ENCODE measurements around the gene RARA.
A peak's percentile ranks its signal among the peaks of the same experiment; 100 is the strongest.

RARA gene

DNA sequence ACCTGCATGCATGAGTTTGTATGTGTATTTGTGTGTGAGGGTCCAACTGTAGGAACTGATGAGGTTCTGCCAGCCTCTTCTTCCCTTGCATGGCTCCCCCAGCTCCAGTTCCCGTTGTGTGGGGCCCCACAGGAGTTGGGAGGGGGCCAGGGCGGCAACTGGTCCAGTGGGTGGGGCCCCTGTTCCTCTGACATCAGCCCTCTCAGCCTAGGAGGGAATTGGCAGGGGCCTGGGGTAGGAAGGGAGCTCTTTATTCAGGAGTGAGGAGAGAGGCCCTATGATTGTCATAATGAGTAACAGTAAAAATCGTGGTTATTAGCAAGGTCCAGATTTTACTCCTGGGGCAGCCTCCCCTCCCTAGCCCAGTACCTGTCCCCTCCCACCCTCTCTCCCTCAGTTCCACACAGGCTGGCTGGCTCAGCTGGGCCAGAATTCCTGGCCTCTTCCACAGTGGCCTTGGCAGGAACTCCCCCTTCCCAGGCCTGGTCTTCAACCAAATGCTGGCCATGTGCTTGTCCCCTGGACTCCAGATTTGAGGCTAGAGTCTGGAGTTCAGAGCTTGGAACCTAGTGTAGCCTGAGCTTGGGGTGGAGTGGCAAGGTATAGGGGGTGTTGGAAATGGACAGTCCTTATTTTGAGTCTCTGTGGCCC is 18.9 kb downstream of the RARA start:
- DNase-seq (ENCODE audit: low read depth in 2 of 2), result no peak

DNA sequence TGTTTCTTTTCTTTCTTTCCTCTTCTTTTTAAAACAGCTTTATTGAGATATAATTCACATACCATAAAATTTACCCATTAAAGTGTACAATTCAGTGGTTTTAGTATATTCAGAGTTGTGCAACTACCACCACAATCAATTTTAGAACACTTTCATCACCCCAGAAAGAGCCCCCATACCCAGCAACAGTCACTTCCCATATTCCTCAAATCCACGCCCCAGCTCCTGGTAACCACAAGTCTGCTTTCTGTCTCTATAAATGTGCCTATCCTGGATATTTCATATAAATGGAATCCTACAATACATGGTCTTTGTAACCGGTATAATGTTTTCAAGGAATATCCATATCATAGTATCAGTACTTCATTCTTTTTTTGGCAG is 19.4 kb downstream of the RARA start:
- DNase-seq (ENCODE audit: low read depth in 2 of 2), result no peak

DNA sequence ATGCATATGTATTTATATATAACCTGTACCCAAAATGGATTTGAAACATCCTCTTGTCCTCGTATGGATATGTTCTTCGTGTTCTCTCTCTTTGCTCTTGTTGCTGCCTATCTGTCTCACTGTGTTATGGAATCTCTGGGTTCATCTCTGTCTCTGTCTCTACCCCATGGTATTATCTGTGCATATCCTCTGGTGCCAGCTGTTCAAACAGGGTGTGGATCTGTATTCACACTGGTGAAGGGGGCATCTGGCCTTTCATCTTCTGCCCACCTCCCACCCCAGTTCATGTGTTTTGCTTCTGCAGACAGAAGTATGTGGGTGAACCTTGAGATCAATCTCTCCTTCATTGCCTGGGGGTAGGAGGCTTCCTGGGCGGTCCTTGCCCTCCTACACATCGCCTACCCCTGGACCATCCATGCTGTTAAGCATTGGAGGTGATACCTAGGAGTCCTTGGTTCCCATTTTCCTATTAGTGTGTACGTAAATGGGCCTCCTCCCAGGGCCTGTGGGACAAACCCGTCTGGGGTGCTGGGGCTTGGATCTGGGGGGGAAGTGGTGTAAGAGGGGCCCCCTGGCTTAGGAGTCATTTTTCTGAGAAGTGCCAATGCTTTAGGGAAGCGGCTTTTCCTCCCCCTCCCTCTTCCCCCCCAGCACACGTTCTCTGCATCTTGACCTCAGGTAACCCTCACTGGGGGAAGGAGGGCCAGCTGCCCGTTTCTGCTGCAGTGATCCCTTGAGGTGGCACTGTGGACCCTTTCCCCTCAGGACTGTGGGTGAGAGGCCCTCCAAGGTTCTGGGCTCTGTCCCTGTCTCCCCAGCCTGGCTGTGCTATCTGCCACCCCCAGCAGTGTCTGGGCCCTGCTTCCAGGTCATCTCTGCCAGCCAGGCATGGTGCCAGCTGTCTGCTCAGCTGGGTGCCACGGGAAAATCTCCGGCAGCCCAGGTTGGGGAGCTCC is 21.1 kb downstream of the RARA start:
- DNase-seq (ENCODE audit: low read depth in 2 of 2), result no peak

DNA sequence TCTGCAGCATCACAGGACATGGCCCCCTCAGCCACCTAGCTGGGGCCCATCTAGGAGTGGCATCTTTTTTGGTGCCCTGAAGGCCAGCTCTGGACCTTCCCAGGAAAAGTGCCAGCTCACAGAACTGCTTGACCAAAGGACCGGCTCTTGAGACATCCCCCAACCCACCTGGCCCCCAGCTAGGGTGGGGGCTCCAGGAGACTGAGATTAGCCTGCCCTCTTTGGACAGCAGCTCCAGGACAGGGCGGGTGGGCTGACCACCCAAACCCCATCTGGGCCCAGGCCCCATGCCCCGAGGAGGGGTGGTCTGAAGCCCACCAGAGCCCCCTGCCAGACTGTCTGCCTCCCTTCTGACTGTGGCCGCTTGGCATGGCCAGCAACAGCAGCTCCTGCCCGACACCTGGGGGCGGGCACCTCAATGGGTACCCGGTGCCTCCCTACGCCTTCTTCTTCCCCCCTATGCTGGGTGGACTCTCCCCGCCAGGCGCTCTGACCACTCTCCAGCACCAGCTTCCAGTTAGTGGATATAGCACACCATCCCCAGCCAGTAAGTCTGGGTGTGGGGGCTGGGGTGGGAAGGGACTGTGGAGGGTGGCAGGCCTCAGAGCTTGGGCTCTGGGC is 22.0 kb downstream of the RARA start:
- DNase-seq (ENCODE audit: low read depth in 2 of 2), result no peak

DNA sequence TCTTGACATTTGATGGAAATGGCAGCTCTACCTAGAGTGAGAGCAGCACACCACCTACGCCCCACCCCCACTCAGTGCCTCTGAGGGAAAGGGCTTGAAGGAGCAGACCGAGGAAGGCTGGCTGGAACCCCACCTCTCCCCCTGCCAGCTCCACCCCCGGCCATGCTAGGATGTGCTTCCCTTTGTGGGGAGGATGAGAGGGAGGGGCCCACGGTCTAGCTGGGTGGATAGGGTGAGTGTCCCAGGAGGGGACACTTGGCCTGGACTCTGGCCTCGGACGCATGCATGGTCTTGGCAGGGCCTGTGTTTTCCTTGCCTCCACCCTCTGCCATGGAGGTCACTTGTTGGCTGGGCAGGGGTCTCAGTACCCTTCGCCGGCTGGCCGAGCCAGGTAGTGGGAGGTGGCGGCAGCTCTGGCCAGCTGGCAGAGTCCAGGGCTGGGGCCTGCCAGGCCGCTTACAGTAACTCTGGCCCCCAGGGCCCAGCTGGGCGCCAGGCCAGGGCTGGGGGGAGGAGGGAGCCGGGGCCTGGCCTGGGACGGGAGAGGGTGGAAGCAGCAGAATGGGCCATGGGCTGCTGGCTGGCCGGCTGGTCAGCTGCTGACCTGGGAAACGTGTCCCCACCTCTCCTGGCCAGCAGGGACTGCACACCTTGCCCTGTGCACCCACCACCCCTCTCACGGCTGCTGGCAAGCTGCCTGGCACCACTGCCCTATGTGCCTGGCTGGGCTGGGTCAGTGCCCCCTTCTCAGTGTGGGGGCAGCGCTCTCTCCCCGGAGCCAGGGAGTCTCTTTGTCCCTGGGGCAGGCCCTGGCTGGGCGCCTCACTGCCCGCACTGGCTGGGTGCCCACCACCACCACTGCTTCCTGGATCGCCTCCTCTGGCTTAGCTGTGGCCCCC is 23.0 kb downstream of the RARA start:
- no peak for DNase-seq (ENCODE audit: low read depth in 2 of 2)

DNA sequence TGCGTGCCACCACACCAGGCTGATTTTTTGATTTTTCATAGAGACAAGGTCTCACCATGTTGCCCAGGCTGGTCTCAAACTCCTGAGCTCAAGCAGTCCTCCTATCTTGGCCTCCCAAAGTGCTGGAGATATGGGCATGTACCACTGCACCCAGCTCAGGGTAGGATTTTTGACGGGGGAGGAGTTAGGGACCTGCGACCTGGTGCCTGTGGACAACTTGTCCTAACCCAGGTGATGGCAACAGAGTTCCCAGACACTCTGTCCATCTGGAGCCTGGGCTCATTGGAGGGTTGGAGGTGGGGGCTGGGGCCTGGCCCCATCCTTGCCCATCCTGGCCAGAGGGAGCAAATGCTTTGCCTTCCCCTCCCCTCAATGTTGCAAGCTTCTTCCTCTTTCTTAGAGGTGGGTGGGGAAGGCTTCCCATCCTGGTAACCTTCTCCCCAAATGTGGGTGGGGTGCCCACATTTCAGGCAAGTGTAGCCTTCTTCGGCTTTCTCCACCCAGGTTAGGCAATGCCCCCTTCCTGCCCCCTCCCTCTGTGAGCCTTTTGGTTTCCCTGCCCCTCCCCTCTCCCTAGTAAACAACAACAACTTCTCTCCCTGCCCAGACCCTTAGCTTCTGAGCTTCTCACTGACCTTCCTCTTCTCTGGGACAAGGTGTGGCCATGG is 24.9 kb downstream of the RARA start:
- no peak for DNase-seq (ENCODE audit: low read depth in 2 of 2)

DNA sequence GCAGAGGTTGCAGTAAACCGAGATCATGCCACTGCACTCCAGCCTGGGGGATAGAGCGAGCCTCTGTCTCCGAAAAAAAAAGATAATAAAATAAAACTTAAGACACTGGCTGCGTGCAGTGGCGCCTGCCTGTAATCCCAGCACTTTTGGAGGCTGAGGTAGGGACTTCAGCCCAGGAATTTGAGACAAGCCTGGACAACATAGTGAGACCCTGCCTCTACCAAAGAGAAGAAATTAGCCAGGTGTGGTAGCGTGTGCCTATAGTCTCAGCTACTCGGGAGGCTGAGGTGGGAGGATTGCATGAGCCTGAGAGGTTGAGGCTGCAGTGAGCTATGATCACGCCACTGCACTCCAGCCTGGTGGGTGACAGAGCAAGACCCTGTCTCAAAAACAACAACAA is 26.6 kb downstream of the RARA start:
- DNase-seq (ENCODE audit: low read depth in 2 of 2), result no peak

DNA sequence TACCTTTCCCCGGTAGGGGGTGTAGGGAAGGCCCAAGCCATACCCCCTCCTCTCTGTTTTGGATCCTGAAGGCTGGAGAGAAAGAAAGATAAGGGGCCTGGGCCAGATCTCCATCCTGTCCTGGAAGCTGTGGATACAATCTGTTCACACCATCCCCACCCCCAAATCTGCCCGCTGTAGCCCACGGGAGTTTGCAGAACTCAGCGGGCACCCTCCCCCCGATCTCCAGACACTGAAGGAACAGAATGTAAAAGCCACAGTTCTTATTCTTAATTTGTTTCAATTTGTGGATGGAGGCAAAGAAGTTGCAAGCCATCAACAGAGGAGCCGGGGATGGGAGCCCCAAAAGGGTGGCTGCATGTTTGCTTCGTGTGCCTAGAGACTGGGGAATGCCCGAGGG is 28.4 kb downstream of the RARA start:
- DNase-seq (ENCODE audit: low read depth in 2 of 2), result no peak

DNA sequence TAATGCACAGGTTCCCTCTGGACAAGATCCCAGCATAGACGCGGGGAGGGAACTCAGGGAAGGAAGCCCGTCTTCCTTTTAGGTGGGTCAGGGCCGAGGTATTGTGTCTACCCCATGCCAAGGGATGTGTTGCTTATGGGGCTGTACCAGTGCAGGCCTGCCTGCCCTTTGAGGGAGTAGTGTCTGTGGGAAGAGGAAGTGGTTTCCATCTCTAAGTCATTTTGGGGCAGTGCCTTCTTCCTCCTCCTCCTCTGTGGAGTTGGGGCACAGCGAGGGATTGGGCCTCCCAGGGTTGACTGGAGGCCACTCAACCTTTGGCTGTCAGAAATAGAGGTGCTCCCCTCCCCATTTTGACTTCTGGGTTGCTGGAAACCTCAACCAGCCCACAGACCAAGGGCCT is 29.1 kb downstream of the RARA start:
- no peak for DNase-seq (ENCODE audit: low read depth in 2 of 2)

DNA sequence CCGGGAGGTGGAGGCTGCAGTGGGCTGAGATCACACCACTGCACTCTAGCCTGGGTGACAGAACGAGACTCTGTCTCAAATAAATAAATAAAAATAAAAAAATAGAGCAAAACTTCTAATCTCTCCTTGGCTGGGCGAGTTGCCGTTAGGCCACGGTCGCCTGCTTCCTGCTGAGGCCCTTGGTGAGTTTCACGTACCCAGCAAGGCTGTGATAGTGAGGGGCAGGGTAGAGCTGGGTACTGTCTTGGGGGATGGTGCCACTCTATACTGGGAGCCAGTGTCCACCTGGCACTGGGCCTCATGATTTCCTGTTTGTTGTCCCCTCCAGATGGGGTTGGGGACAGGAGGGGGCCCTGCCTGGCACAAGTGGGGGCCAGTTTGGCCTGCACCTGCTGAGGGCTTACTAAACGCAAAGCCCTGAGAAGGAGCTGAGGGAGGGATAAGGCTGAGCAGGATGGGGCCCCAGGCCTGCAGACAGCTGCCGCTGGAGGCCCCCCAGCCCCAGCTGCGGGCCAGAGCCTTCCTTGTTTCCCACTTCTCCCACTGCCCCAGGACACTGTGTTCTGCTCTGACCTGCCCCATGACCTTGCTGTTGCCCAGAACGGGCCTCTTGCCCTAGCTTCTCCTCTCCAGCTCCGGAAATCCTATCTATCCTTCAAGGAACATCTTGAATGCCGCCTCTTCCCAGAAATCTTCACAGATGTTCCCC is 30.1 kb downstream of the RARA start:
- DNase-seq (ENCODE audit: low read depth in 2 of 2), result no peak

DNA sequence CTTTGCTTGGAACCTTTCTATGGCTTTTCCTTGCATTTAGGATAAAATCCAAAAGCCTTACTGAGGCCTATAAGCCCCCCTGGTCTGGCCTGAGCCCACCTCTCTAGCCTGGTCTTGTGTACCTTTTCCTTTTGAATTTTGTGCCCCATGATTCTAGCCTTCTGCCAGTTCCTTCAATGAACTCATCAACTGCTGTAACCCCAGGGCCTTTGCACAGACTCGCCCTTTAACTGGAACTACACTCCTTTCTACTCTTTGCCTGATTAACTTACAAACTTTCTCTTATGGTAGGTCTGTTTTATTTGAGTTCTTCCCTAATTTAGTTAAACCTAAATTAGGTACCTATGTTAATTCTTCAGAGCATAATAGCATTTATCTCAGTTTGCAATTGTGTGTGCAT is 31.3 kb downstream of the RARA start:
- no peak for DNase-seq (ENCODE audit: low read depth in 2 of 2)

DNA sequence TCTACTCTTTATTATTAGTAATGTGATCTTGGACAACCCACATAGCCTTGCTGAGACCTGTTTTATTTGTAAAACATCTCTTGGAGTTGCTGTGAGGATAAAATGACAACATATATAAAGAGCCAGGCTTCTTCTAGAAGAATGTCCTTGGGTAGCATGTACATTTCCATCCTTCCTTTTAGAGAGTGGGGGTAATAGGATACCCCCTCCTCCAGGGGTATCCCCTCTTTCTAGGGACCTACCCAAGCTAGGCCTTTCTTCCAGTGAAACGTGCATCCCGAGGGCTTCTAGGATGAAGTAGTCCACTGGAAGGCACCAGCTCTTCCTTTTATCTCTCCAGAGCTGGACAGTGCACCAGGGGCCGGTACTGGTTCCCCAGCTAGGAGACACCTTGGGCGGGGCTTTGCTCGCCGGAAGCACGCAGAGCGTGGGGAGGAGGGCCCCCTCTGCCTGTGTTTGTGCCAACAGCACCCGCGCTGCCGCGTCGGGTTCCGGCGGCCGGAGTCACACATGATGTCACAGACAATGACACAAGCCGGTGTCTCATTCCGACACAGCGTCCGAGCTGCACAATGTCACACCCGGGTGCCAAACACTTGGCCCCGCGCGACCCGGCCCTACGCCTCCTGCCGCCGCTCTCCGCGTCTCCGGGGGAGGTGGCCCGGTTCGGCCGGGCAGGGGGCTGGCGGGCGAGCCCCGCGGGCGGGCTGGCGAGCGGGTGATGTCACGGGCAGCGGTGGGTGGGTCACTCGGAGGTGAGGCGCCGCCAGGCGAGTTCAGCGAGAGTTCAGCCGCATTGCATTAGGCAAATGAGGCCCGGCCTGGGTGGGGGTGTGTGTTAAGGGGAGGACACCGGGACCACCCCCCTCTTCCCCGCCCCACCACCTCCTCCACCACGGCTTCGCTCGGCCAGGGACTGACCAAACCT is 32.2 kb downstream of the RARA start:
- peak; percentile 64 to 74 for DNase-seq (ENCODE audit: low read depth in 2 of 2)

DNA sequence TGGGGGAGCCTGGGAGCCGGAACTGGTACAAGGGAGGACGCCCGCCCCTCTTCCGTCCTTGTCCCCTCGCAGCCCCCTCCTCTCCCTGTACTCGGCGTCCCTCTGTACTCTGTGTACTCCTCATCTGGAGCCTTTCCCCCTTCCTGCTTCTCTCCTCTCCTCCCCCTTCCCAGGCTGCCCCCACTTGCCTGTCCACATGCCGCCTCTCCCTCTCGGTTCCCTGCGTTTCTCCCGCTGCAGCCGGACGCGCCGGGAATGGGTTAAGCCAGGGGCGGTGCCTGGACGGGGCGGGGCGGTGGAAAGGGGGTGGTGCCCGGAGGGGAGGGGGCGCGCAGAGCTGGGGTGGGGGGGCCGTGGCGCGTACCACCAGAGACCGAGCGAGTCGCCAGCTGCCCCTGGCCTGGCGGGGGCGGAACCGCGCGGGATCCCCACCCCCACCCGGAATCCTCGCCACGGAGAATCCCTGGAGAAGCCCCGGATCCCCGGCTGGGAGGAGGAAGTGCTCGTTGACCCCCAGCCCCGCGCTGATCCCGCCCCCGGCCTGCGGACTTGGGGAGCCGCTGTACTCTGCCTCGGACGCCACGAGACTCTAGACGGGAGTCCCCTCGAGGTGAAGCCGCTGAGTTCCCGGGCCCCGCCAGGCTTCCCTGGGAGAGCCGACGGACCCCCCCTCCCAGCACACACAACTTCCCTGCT is 33.0 kb downstream of the RARA start:
- no peak for DNase-seq (ENCODE audit: low read depth in 2 of 2)

DNA sequence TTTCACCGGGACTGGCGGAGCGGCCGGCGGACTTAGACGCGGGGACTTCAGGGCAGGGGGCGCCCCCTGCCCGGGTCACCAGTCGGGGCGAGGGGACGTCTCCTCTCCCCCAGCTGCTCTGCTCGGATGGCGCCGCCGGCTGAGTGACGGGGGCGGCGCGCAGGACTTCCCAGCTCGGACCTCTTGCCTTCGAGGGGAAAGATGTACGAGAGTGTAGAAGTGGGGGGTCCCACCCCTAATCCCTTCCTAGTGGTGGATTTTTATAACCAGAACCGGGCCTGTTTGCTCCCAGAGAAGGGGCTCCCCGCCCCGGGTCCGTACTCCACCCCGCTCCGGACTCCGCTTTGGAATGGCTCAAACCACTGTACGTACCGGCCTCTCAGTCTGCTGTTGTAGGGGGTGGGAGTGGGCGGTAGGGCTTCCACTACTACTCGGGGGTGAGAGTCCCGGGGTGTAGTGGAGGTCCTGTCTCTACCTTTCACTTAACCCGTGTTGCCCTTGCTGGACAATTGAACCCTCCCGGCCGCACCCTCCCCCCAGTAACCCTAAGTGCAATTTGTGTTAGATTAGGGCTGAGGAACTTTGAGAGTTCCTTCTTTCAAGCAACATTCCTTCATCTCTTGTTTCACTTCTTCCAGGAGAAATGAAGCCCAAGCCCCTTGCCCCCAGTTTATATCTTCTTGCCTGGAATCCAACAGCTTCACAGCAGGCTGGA is 33.7 kb downstream of the RARA start:
- no peak for DNase-seq (ENCODE audit: low read depth in 2 of 2)

DNA sequence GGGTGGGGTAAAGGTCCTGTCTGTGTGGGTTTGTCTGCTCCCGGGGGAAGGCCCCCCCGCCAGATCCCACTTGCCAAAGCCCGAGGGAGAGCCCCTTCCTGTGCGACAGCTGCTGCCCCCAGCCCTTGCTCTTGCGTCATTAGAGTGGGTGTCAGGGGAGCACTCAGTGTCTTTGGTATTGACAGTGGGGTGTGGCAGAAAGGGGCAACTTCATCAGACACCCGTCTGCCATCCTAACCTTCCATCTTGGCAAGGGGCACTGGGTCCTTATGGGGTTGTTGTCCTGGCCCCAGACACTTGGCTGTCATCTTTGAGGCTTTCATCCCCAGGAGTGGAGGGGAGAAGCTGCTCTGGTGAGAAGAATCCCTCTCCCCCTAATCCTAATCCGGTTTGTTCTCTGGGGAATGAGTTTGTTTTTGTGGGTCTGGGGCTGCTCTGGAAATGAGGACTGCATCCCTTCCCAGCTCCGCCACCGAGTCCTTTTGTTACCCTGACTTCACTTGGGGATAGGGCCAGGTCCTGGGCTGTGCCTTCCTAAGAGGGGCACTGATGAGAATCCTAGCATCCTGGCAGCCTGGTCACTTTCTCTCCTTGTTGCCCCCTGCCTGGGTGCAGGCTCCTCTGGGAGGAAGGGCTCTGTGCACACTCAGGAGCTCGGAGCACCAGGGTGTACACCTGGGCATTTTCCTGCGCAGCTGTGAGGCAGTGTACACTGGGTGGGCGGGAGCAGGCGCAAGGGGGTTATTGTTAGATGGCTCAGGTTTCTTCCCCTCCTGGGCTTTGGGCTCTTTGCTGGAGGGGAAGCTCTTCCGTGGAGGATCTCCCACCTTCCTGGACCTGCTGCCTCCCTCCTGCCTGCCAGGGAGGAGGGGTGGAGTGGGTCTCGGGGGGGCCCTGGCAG is 34.5 kb downstream of the RARA start:
- DNase-seq (ENCODE audit: low read depth in 2 of 2), result no peak

DNA sequence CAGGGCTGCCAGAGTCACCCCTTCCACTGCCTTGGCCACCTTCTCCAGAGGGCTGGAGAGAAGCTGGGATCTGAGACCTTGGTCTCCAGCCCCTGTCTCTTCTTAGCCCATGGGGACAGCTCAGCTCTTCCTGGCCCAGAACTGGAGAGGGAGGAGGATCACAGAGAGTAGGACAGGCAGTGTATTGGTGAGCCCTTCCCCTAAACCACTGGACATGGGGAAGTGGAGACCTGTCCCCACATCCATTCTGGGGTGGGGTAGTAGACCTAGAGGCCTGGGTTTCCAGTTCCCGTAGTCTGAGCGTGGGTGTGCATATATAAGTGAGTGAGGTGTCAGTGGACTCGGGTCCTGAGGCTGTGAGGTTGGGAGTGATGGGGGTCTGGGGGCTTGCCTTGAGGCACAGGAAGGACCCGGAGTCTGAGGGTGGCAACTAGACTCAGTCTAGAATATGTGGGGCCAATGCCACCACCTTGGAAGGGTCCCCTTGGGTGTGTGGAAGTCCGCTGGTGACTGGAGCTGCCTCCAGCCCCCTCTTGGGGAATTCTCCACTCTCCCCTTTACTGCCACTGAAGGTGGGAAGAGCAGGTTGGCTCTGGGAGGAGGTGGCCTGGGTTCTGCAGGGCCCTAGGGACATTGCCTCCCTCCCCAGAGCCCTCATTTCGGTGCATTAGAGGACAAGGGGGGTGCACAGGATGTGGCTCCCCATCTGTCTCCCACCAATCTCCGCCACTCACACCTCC is 35.6 kb downstream of the RARA start:
- DNase-seq (ENCODE audit: low read depth in 2 of 2), result no peak
